GM12891 (cell line): Measurements from ENCODE around the gene GPR183.

Experiments
- POLR2A ChIP-seq: IDR thresholded peaks from 2 replicates; pipeline ENCODE4 v1.6.1; 2011; ENCODE audit warnings: low read depth, low read length, control low read depth
- POLR2AphosphoS5 ChIP-seq: IDR thresholded peaks from 2 replicates; pipeline ENCODE4 v1.6.1; 2011; ENCODE audit warnings: low read depth, low read length, control low read depth
- TAF1 ChIP-seq: IDR thresholded peaks from 2 replicates; pipeline ENCODE4 v1.6.1; 2011; ENCODE audit warnings: low read depth, low read length, control low read depth

GRCh38 chr13:99281811-99282263, 25.4 kb downstream of the GPR183 start:
- no peak for TF ChIP-seq POLR2A
- TF ChIP-seq POLR2AphosphoS5: no peak
- no peak for TF ChIP-seq TAF1
